ENCODE results near the gene USP3. TPM values are rescaled to one million over a fixed set of nuclear protein-coding genes. Genes with fewer than 3 reads are reported as not detected.

The USP3 gene
- polyA plus RNA-seq, 1 of the 3 experiments (the other 2 are of a cell fraction), result 9.3 TPM

DNA sequence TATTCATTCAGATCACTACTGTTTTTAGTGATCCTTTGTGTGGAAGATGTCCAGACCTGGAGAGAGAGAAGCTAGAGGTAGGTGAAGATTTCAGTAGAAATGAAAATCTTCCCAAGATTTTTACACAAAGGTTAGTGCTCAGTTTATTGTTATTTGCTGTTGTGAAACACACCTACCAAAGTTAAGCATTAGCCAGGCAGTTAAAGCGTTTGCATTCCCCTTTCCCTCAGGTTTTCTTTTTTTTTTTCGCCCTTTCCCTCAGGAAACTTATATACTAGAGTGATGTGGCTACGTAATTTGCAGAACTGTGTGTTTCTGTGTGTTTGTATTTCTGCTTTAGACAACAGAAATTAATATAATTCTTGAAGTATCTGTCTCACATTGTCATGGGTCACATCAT lies 34.5 kb downstream of the USP3 start:
- Histone ChIP-seq H3K79me2 (ENCODE audit: insufficient read depth) (peaks cover 33% of the 10 kb centered on the region; the same call in 1 of the 2 replicates), H3K4me1 (ENCODE audit: control insufficient read depth in 1 of 2, insufficient read depth in 2 of 2, low read depth in 1 of 2, low read length in 1 of 2) (no peaks in the 10 kb centered on the region; a peak in 3 of 4 replicates), H3K27ac (ENCODE audit: low read depth in 2 of 2, low read length in 1 of 2) (no peak overlapping the region), H4K20me1 (ENCODE audit: insufficient read depth) (no peaks in the 10 kb centered on the region), H3K4me3 (ENCODE audit: low read depth in 2 of 2, low read length in 1 of 2) (no peak overlapping the region), H3K27me3 (ENCODE audit: insufficient read depth) (no peaks in the 10 kb centered on the region), H3K4me2 (no peak overlapping the region), H3K9me3 (no peaks in the 10 kb centered on the region), H3K9ac (no peak overlapping the region), H2AFZ (ENCODE audit: low read depth) (no peak overlapping the region), H3K9me2 (no peaks in the 10 kb centered on the region), H3F3A (replicated peaks; ENCODE audit: insufficient read depth) (no peaks in the 10 kb centered on the region), H3K36me3 (replicated peaks in 1 of 2; ENCODE audit: control insufficient read depth in 1 of 2, insufficient read depth in 2 of 2, low read length in 1 of 2) (peaks cover 13 to 19% of the 10 kb centered on the region in 2 experiments)
- CTCF ChIA-PET, result no interaction called here
- POLR2A ChIA-PET, result no interaction called here
- no peak for DNase-seq
- 92% methylated on average over 3 of the region's 3 CpGs for WGBS (ENCODE audit: low lambda C conversion rate)
- TF ChIP-seq MXI1 (IDR thresholded peaks at IDR 0.05; ENCODE audit: low read depth, low read length) (no peak), RXRA (IDR thresholded peaks at IDR 0.05; ENCODE audit: borderline replicate concordance, low read depth) (no peak), CHD2 (IDR thresholded peaks at IDR 0.05; ENCODE audit: low read length, partially characterized antibody) (no peak), RCOR1 (IDR thresholded peaks at IDR 0.05; ENCODE audit: low read length) (no peak), FOSL2 (IDR thresholded peaks at IDR 0.05; ENCODE audit: borderline replicate concordance, low read depth) (no peak), MEF2A (IDR thresholded peaks at IDR 0.05; ENCODE audit: borderline replicate concordance, low read depth) (no peak), RAD21 (IDR thresholded peaks at IDR 0.05; ENCODE audit: low read length) (no peak), JUND (IDR thresholded peaks at IDR 0.05) (no peak), YY1 (IDR thresholded peaks at IDR 0.05; ENCODE audit: low read depth) (no peak), RFX5 (IDR thresholded peaks at IDR 0.05; ENCODE audit: low read length) (no peak), USF1 (IDR thresholded peaks at IDR 0.05; ENCODE audit: borderline replicate concordance, low read depth) (no peak), TCF12 (IDR thresholded peaks at IDR 0.05) (no peak), ELF1 (IDR thresholded peaks at IDR 0.05) (no peak), CTCF (IDR thresholded peaks at IDR 0.05) (no peak), POLR2AphosphoS5 (IDR thresholded peaks at IDR 0.05; ENCODE audit: low read depth, low read length) (no peak), GATA2 (CRISPR knock-in tag; IDR thresholded peaks at IDR 0.05) (no peak)
- TF ChIP-seq, protein P1, sequence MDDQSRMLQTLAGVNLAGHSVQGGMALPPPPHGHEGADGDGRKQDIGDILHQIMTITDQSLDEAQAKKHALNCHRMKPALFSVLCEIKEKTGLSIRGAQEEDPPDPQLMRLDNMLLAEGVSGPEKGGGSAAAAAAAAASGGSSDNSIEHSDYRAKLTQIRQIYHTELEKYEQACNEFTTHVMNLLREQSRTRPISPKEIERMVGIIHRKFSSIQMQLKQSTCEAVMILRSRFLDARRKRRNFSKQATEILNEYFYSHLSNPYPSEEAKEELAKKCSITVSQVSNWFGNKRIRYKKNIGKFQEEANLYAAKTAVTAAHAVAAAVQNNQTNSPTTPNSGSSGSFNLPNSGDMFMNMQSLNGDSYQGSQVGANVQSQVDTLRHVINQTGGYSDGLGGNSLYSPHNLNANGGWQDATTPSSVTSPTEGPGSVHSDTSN (IDR thresholded peaks at IDR 0.05), result no peak
- TF ChIP-seq, protein P2, sequence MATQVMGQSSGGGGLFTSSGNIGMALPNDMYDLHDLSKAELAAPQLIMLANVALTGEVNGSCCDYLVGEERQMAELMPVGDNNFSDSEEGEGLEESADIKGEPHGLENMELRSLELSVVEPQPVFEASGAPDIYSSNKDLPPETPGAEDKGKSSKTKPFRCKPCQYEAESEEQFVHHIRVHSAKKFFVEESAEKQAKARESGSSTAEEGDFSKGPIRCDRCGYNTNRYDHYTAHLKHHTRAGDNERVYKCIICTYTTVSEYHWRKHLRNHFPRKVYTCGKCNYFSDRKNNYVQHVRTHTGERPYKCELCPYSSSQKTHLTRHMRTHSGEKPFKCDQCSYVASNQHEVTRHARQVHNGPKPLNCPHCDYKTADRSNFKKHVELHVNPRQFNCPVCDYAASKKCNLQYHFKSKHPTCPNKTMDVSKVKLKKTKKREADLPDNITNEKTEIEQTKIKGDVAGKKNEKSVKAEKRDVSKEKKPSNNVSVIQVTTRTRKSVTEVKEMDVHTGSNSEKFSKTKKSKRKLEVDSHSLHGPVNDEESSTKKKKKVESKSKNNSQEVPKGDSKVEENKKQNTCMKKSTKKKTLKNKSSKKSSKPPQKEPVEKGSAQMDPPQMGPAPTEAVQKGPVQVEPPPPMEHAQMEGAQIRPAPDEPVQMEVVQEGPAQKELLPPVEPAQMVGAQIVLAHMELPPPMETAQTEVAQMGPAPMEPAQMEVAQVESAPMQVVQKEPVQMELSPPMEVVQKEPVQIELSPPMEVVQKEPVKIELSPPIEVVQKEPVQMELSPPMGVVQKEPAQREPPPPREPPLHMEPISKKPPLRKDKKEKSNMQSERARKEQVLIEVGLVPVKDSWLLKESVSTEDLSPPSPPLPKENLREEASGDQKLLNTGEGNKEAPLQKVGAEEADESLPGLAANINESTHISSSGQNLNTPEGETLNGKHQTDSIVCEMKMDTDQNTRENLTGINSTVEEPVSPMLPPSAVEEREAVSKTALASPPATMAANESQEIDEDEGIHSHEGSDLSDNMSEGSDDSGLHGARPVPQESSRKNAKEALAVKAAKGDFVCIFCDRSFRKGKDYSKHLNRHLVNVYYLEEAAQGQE (IDR thresholded peaks at IDR 0.05; ENCODE audit: low read depth, low read length), result no peak

All from SK-N-SH (cell line).